Effector memory CD4-positive, alpha-beta T cell (primary cell): ENCODE measurements around the gene ACTL9.
A peak's percentile ranks its signal among the peaks of the same experiment; 100 is the strongest.

Experiments used
- DNase-seq, 3 donors: peaks; one replicate each; pipeline ENCODE4 v3.0.0-alpha.2; 2020
- H3K27ac ChIP-seq: 2 replicates; pipeline ENCODE4 v1.7.0; 2013; ENCODE audit warnings: mild to moderate bottlenecking, low read length, moderate library complexity; ENCODE audit not compliant: insufficient read depth, poor library complexity, severe bottlenecking
- H3K27me3 ChIP-seq: replicated peaks from 2 replicates; pipeline ENCODE4 v1.7.0; 2013; ENCODE audit warnings: mild to moderate bottlenecking, low read length; ENCODE audit not compliant: insufficient read depth, control insufficient read depth, poor library complexity, severe bottlenecking
- H3K36me3 ChIP-seq: 2 replicates; pipeline ENCODE4 v1.7.0; 2013; ENCODE audit warnings: mild to moderate bottlenecking, low read length, moderate library complexity; ENCODE audit not compliant: control insufficient read depth, insufficient read depth
- H3K4me1 ChIP-seq: 2 replicates; pipeline ENCODE4 v1.7.0; 2013; ENCODE audit warnings: low read length, mild to moderate bottlenecking; ENCODE audit not compliant: control insufficient read depth, insufficient read depth, poor library complexity, severe bottlenecking
- H3K4me3 ChIP-seq: 2 replicates; pipeline ENCODE4 v1.7.0; 2013; ENCODE audit warnings: low read length, low read depth, mild to moderate bottlenecking; ENCODE audit not compliant: insufficient read depth, poor library complexity, severe bottlenecking
- H3K9me3 ChIP-seq: 2 replicates; pipeline ENCODE4 v1.7.0; 2013; ENCODE audit warnings: mild to moderate bottlenecking, low read length, moderate library complexity; ENCODE audit not compliant: control insufficient read depth

ACTL9 gene

GRCh38 chr19:8666814-8667405 is 31.7 kb downstream of the ACTL9 start:
- Histone ChIP-seq H3K4me1 (peaks cover 32% of the 10 kb centered on the region), H3K36me3 (no peaks in the 10 kb centered on the region), H3K27ac (no peak overlapping the region), H3K4me3 (no peak overlapping the region), H3K27me3 (no peaks in the 10 kb centered on the region), H3K9me3 (no peaks in the 10 kb centered on the region)
- DNase-seq = no peak

GRCh38 chr19:8665468-8666213 is 33.0 kb downstream of the ACTL9 start:
- H3K36me3 ChIP-seq = no peaks in the 10 kb centered on the region
- H3K4me1 ChIP-seq = peaks cover 24% of the 10 kb centered on the region
- no peak overlapping the region for H3K4me3 ChIP-seq
- H3K27ac ChIP-seq = no peak overlapping the region
- no peak for DNase-seq
- H3K27me3 ChIP-seq = no peaks in the 10 kb centered on the region
- H3K9me3 ChIP-seq = no peaks in the 10 kb centered on the region

GRCh38 chr19:8664671-8665057 is 33.9 kb downstream of the ACTL9 start:
- Histone ChIP-seq H3K9me3 (no peaks in the 10 kb centered on the region), H3K36me3 (no peaks in the 10 kb centered on the region), H3K27ac (peak overlapping the region; percentile 35), H3K4me1 (peaks cover 24% of the 10 kb centered on the region), H3K4me3 (peak overlapping the region; percentile 41), H3K27me3 (no peaks in the 10 kb centered on the region)
- DNase-seq = no peak

DNA sequence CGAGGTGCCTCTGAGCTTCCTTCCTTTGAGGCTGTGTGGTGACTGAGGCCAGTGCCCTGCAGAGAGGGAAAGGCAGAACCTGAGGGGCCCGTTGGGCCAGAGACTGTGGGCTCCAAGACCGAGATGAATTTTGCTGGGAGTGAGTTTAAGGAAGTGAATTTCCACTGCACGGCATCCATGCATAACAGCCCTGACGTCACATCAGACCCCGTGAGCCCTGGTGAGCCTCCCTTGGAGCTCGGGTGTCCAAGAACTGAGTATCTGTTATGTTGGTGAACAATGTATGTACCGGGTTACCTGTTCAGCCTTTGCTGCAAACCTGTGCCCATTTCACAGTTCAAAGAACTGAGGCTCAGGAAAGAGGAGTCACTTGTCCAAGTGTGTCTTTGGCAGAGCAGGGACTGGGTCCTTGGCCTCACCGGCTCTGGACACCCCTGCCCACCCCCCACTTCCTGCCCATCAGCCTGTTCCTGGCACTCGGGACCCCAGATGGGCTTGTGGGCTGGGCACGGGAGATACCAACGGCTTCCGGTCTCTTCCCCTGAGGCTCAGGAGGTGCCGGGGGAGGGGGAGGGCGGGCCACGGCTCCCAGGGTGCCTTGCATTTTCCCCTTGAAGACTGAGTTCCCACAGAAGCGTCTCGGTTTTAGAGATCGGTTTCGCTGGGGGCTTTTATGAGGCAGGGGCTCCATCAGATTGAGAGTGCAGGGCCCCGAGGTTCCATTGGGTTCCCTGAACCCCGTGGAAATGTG is 34.5 kb downstream of the ACTL9 start:
- Histone ChIP-seq H3K9me3 (no peaks in the 10 kb centered on the region), H3K4me3 (peak overlapping the region; percentile 41), H3K27me3 (no peaks in the 10 kb centered on the region), H3K36me3 (no peaks in the 10 kb centered on the region), H3K4me1 (peaks cover 24% of the 10 kb centered on the region), H3K27ac (peak overlapping the region; percentile 35)
- DNase-seq = peak in 1 of 3 donors; percentile 7

DNA sequence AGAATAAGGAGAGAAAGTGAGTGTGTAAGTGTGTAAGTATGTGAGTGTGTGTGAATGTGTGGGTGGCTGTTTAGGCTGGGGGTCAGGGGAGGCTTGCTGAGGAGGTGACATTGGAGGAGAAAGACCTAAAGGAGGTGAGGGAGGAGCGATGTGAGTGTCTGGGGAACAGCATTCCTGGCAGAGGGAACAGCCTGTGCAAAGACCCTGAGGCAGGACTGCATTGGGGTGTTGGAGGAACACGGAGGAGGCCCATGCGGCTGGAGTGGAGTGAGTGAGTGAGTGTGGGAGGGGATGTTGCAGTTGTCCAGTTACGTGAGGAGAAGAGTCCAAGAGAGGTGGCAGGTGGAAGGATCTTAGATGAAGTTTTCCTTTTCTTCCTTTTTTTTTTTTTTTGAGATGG is 36.3 kb downstream of the ACTL9 start:
- Histone ChIP-seq H3K4me1 (peaks cover 24% of the 10 kb centered on the region), H3K27ac (no peak overlapping the region), H3K9me3 (no peaks in the 10 kb centered on the region), H3K4me3 (no peak overlapping the region), H3K27me3 (no peaks in the 10 kb centered on the region), H3K36me3 (no peaks in the 10 kb centered on the region)
- no peak for DNase-seq

- Histone ChIP-seq H3K36me3 (no peaks in the 10 kb centered on the region), H3K27me3 (no peaks in the 10 kb centered on the region), H3K4me3 (no peak overlapping the region), H3K4me1 (peaks cover 16% of the 10 kb centered on the region), H3K9me3 (no peaks in the 10 kb centered on the region), H3K27ac (no peak overlapping the region)
- no peak for DNase-seq
These were observed 38.7 kb downstream of the ACTL9 start for GRCh38 chr19:8659905-8660304.

DNA sequence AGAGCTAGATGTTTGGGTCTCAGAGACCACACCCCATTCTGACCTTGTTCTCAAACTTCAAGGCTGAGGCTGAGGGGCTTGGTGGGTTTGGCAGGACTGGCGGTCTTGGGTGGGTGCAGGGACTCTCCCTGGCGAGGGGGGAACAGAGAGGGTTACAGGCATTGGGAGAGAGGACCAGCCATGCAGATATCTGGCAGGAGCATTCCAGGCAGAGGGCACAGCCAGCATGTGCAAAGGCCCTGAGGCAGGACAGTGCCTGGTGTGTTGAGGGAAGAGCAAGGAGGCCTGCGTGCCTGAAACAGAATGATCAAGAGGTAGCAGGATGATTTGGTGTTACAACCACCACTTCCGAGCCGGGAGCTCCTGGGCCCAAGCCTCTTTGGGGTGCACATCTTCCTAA is 40.7 kb downstream of the ACTL9 start:
- H3K27ac ChIP-seq = no peak overlapping the region

GRCh38 chr19:8655340-8655709 is 43.3 kb downstream of the ACTL9 start:
- Histone ChIP-seq H3K27ac (no peak overlapping the region), H3K9me3 (no peaks in the 10 kb centered on the region), H3K27me3 (no peaks in the 10 kb centered on the region), H3K4me1 (peaks cover 7% of the 10 kb centered on the region), H3K36me3 (no peaks in the 10 kb centered on the region), H3K4me3 (no peak overlapping the region)
- peak; percentile 14 to 21 (median 20) for DNase-seq

More for the DNA sequence above, 40.7 kb downstream of the ACTL9 start:
- Histone ChIP-seq H3K36me3 (no peaks in the 10 kb centered on the region), H3K4me1 (peaks cover 7% of the 10 kb centered on the region), H3K4me3 (no peak overlapping the region), H3K27me3 (no peaks in the 10 kb centered on the region), H3K9me3 (no peaks in the 10 kb centered on the region)
- DNase-seq = no peak

GRCh38 chr19:8654591-8655339 is 43.8 kb downstream of the ACTL9 start:
- Histone ChIP-seq H3K27me3 (no peaks in the 10 kb centered on the region), H3K27ac (no peak overlapping the region), H3K36me3 (no peaks in the 10 kb centered on the region), H3K4me1 (peaks cover 9% of the 10 kb centered on the region), H3K4me3 (peak overlapping the region; percentile 43), H3K9me3 (no peaks in the 10 kb centered on the region)
- peak; percentile 30 to 46 (median 37) for DNase-seq
